NCI-H1694 (cell line): Measurements from ENCODE around the gene MFAP5.
"Not testable (repeated sequence)": the region's sequence is repeated elsewhere in the genome, so short reads cannot be mapped to it uniquely, and the experiment has no call there.

Experiments
- DNase-seq: peaks from one replicate; lab custom pipeline; 2025; lab: John Stamatoyannopoulos, UW

Gene MFAP5

GRCh38 chr12:8675591-8676036, 13.0 kb upstream of the MFAP5 start:
- no peak for DNase-seq

GRCh38 chr12:8672381-8672780, 9.8 kb upstream of the MFAP5 start:
- DNase-seq = no peak

GRCh38 chr12:8668441-8668840, 5.8 kb upstream of the MFAP5 start:
- no peak for DNase-seq

- DNase-seq = no peak
Observed at GRCh38 chr12:8667270-8667669, 4.6 kb upstream of the MFAP5 start.

GRCh38 chr12:8665759-8666158, 3.1 kb upstream of the MFAP5 start:
- no peak for DNase-seq

GRCh38 chr12:8664228-8664913, 1.7 kb upstream of the MFAP5 start:
- no peak for DNase-seq

- no peak for DNase-seq
Observed at GRCh38 chr12:8661751-8662150, 875 bp downstream of the MFAP5 start.

- no peak for DNase-seq
Observed at GRCh38 chr12:8661016-8661415, 1.6 kb downstream of the MFAP5 start.

GRCh38 chr12:8658346-8658745, 4.3 kb downstream of the MFAP5 start:
- no peak for DNase-seq

- no peak for DNase-seq
Observed at GRCh38 chr12:8655421-8655820, 7.2 kb downstream of the MFAP5 start.

GRCh38 chr12:8648576-8649205, 13.9 kb downstream of the MFAP5 start:
- no peak for DNase-seq

GRCh38 chr12:8647968-8648367, 14.7 kb downstream of the MFAP5 start:
- DNase-seq = no peak

GRCh38 chr12:8644345-8645248, 18.0 kb downstream of the MFAP5 start:
- DNase-seq = no peak

GRCh38 chr12:8642775-8643174, 19.9 kb downstream of the MFAP5 start:
- no peak for DNase-seq

GRCh38 chr12:8639936-8640335, 22.7 kb downstream of the MFAP5 start:
- DNase-seq = no peak

GRCh38 chr12:8638951-8639350, 23.7 kb downstream of the MFAP5 start:
- DNase-seq = no peak

GRCh38 chr12:8637666-8638065, 25.0 kb downstream of the MFAP5 start:
- no peak for DNase-seq

- no peak for DNase-seq
Observed at GRCh38 chr12:8637244-8637643, 25.4 kb downstream of the MFAP5 start.

- DNase-seq = no peak
Observed at GRCh38 chr12:8636581-8636980, 26.0 kb downstream of the MFAP5 start.

GRCh38 chr12:8636007-8636346, 26.6 kb downstream of the MFAP5 start:
- not testable (repeated sequence) for DNase-seq

- not testable (repeated sequence) for DNase-seq
Observed at GRCh38 chr12:8635342-8636006, 27.2 kb downstream of the MFAP5 start.

- no peak for DNase-seq
Observed at GRCh38 chr12:8630131-8630530, 32.5 kb downstream of the MFAP5 start.
